CD14-positive monocyte (primary cell): ENCODE data around the gene SYNE3. TPM values are rescaled to one million over a fixed set of nuclear protein-coding genes. Genes with fewer than 3 reads are reported as not detected.

Experiments used
- DNase-seq, 3 donors: peaks; one replicate each; pipeline ENCODE4 v3.0.0-alpha.2; 2011 to 2022
- H2AFZ ChIP-seq: 2 replicates; pipeline ENCODE4 v1.6.0; 2012; ENCODE audit warnings: mild to moderate bottlenecking, low read depth, low read length, inconsistent platforms; ENCODE audit not compliant: insufficient read depth, poor library complexity, severe bottlenecking
- H3K27ac ChIP-seq, 2 donors: 1 replicate in 1 of 2; 2 replicates in 1 of 2; pipeline ENCODE4 v1.5.1; 2012 to 2013; ENCODE audit warnings: low read length in 2 of 2, control low read depth in 1 of 2, inconsistent platforms in 1 of 2, low read depth in 1 of 2, mild to moderate bottlenecking in 1 of 2
- H3K27me3 ChIP-seq, 2 donors: one replicate each; pipeline versions ENCODE4 v1.6.0 to v1.6.1; 2011 to 2013; ENCODE audit warnings: low read length in 2 of 2; ENCODE audit not compliant: control insufficient read depth in 2 of 2, insufficient read depth in 2 of 2
- H3K36me3 ChIP-seq, 2 donors: replicated peaks in 1 of 2; 1 replicate in 1 of 2; 2 replicates in 1 of 2; pipeline versions ENCODE4 v1.5.1 to v1.6.1; 2012 to 2013; ENCODE audit warnings: low read length in 2 of 2, control low read depth in 1 of 2, inconsistent platforms in 1 of 2, mild to moderate bottlenecking in 1 of 2; ENCODE audit not compliant: insufficient read depth in 2 of 2, control insufficient read depth in 1 of 2
- H3K4me1 ChIP-seq, 2 donors: 1 replicate in 1 of 2; 2 replicates in 1 of 2; pipeline versions ENCODE4 v1.5.1 to v1.6.1; 2012 to 2013; ENCODE audit warnings: low read length in 2 of 2, control low read depth in 1 of 2, inconsistent platforms in 1 of 2, mild to moderate bottlenecking in 1 of 2, moderate library complexity in 1 of 2; ENCODE audit not compliant: insufficient read depth in 2 of 2, control insufficient read depth in 1 of 2
- H3K4me2 ChIP-seq: replicated peaks from 2 replicates; pipeline ENCODE3; 2012; ENCODE audit warnings: low read length, moderate library complexity, mild to moderate bottlenecking; ENCODE audit not compliant: poor library complexity, severe bottlenecking; ENCODE audit errors: extremely low read depth
- H3K4me3 ChIP-seq, 3 experiments: fragments of 200-600 bp in 1 of 3; sonication (generic) in 1 of 3; replicated peaks in 1 of 3; 1 replicate in 2 of 3; 2 replicates in 1 of 3; pipeline ENCODE4 v1.5.1; 2011 to 2013; ENCODE audit warnings: low read length in 3 of 3, mild to moderate bottlenecking in 3 of 3, control low read depth in 2 of 3, low read depth in 2 of 3, inconsistent platforms in 1 of 3, moderate library complexity in 1 of 3
- H3K79me2 ChIP-seq: 2 replicates; pipeline ENCODE4 v1.6.0; 2012; ENCODE audit warnings: mild to moderate bottlenecking, control low read depth, inconsistent platforms, low read length, moderate library complexity; ENCODE audit not compliant: insufficient read depth
- H3K9ac ChIP-seq: 2 replicates; pipeline ENCODE4 v1.6.0; 2017; ENCODE audit warnings: low read length, mild to moderate bottlenecking; ENCODE audit not compliant: insufficient read depth, poor library complexity, severe bottlenecking
- H3K9me3 ChIP-seq, 2 donors: replicated peaks in 1 of 2; 1 replicate in 1 of 2; 2 replicates in 1 of 2; pipeline versions ENCODE4 v1.5.1 to v1.6.1; 2012 to 2013; ENCODE audit warnings: low read length in 2 of 2, control low read depth in 1 of 2; ENCODE audit not compliant: control insufficient read depth in 1 of 2, insufficient read depth in 1 of 2
- H4K20me1 ChIP-seq: 2 replicates; pipeline ENCODE4 v1.6.0; 2012; ENCODE audit warnings: mild to moderate bottlenecking, low read length, control low read depth, moderate library complexity; ENCODE audit not compliant: insufficient read depth
- H3K27ac Mint-ChIP-seq, 7 donors: one replicate each; pipeline ENCODE4 v1.8.0; 2020; ENCODE audit warnings: mild to moderate bottlenecking in 7 of 7, mixed read lengths in 7 of 7, moderate library complexity in 6 of 7, inconsistent platforms in 2 of 7
- H3K27me3 Mint-ChIP-seq, 3 donors: one replicate each; pipeline ENCODE4 v1.8.0; 2021 to 2022; ENCODE audit warnings: low read depth in 3 of 3, mild to moderate bottlenecking in 3 of 3, mixed read lengths in 3 of 3, moderate library complexity in 3 of 3, inconsistent platforms in 1 of 3
- H3K36me3 Mint-ChIP-seq, 2 donors: one replicate each; pipeline ENCODE4 v1.8.0; 2020; ENCODE audit warnings: mixed read lengths in 2 of 2, inconsistent platforms in 1 of 2, mild to moderate bottlenecking in 1 of 2
- H3K4me1 Mint-ChIP-seq: one replicate; pipeline ENCODE4 v1.8.0; 2020; ENCODE audit warnings: mild to moderate bottlenecking, mixed read lengths
- H3K4me3 Mint-ChIP-seq, 2 donors: one replicate each; pipeline ENCODE4 v1.8.0; 2020; ENCODE audit warnings: mild to moderate bottlenecking in 2 of 2, mixed read lengths in 2 of 2, moderate library complexity in 1 of 2
- H3K9me3 Mint-ChIP-seq, 7 donors: one replicate each; pipeline ENCODE4 v1.8.0; 2020 to 2022; ENCODE audit warnings: mixed read lengths in 7 of 7, mild to moderate bottlenecking in 6 of 7, moderate library complexity in 6 of 7, inconsistent platforms in 2 of 7
- CTCF ChIP-seq: fragments of 200-600 bp; IDR thresholded peaks from one replicate; pipeline ENCODE4 v1.8.0; 2022; ENCODE audit warnings: antibody characterized with exemption, mild to moderate bottlenecking
- WGBS: methylation state at CpG from one replicate; pipeline ENCODE4 v1.1.5; 2013; ENCODE audit warnings: missing lambda C conversion rate; ENCODE audit not compliant: insufficient coverage; 5-methylcytosine and 5-hydroxymethylcytosine counted together
- intact Hi-C, 2 donors: fragments of 100-400 bp; cut with micrococcal nuclease; formaldehyde crosslinking; loops; one replicate each; pipeline versions ENCODE4 v1.15.0 to v1.15.1; 2023
- polyA plus RNA-seq, 3 donors: library from polyadenylated mRNA; depleted of rRNA in 1 of 3; unstranded in 2 of 3; stranded (reverse) in 1 of 3; fragments of 300-500 nt in 2 of 3; fragments of >200 nt in 1 of 3; fragmentation: Illumina TruSeq in 2 of 3; gene quantifications; 1 replicate in 2 of 3; 2 replicates in 1 of 3; pipeline ENCODE4 v1.2.3, GENCODE V29; 2012 to 2021

Gene SYNE3
- polyA plus RNA-seq, 3 donors, result 2.6 to 26.1 (median 3.5) TPM

- intact Hi-C loops, result no loop called here
- Histone ChIP-seq H4K20me1 (peaks cover 97% of the 10 kb centered on the region), H3K36me3 (peaks cover 8 to 53% of the 10 kb centered on the region in 2 donors), H3K4me2 (peak overlapping the region; percentile 47), H3K9ac (no peak overlapping the region), H2AFZ (no peak overlapping the region), H3K79me2 (peaks cover 97% of the 10 kb centered on the region), H3K9me3 (no peaks in the 10 kb centered on the region), H3K27me3 (no peaks in the 10 kb centered on the region), H3K4me1 (peaks cover 74 to 82% of the 10 kb centered on the region in 2 donors), H3K27ac (peak overlapping the region; percentile 70 to 77), H3K4me3 (peak overlapping the region in 1 of 3 experiments; percentile 21)
- Mint-ChIP-seq H3K36me3 (peaks cover 40 to 63% of the 10 kb centered on the region in 2 donors), H3K27me3 (no peaks in the 10 kb centered on the region), H3K9me3 (no peaks in the 10 kb centered on the region), H3K4me3 (no peak overlapping the region), H3K27ac (peak overlapping the region; percentile 89 to 96 (median 94)), H3K4me1 (peaks cover 80% of the 10 kb centered on the region)
- peak in 1 of 3 donors; percentile 60 for DNase-seq
- WGBS, result 0% methylated on average over 1 of the region's 3 CpGs
- no peak for TF ChIP-seq CTCF
Measured at GRCh38 chr14:95507701-95508103, 8.7 kb downstream of the SYNE3 start.

DNA sequence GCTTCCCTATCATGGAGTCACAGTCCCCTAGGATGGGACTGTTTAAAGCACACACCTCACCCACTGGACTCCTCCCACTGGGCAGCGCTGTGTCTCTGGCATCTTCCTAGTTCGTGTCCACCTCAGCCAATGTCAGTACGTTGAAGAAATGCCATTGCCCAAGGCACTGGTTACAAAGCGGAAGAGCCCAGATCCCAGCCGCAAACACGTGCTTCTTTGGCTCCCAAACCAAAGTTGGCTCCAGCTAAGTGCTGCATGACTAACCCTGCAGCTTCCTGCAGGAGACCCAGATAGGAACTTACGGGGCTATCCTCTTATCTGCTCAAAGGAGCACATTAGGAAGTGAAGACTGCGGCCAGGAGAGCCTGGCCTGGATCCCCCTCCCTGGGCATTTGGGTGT lies 9.3 kb downstream of the SYNE3 start:
- peak overlapping the region in 1 of 2 donors; percentile 40 for H3K4me3 Mint-ChIP-seq
- H3K4me1 Mint-ChIP-seq, result peaks cover 86% of the 10 kb centered on the region

More for the DNA sequence above, 9.3 kb downstream of the SYNE3 start:
- H3K4me2 ChIP-seq, result peak overlapping the region; percentile 47
- peak overlapping the region; percentile 89 to 96 (median 94) for H3K27ac Mint-ChIP-seq
- no peak overlapping the region for H2AFZ ChIP-seq
- peak; percentile 87 to 97 (median 96) for DNase-seq
- no peaks in the 10 kb centered on the region for H3K9me3 ChIP-seq
- H3K27ac ChIP-seq, result peak overlapping the region; percentile 70 to 77
- no peaks in the 10 kb centered on the region for H3K27me3 Mint-ChIP-seq
- peaks cover 97% of the 10 kb centered on the region for H4K20me1 ChIP-seq
- intact Hi-C loops, result no loop called here
- peak overlapping the region; percentile 7 for H3K9ac ChIP-seq
- peaks cover 40 to 63% of the 10 kb centered on the region in 2 donors for H3K36me3 Mint-ChIP-seq
- TF ChIP-seq CTCF, result no peak
- H3K36me3 ChIP-seq, result peaks cover 8 to 53% of the 10 kb centered on the region in 2 donors
- H3K9me3 Mint-ChIP-seq, result no peaks in the 10 kb centered on the region
- no peaks in the 10 kb centered on the region for H3K27me3 ChIP-seq
- WGBS, result 0% methylated on average over 7 of the region's 8 CpGs
- peaks cover 97% of the 10 kb centered on the region for H3K79me2 ChIP-seq
- H3K4me3 ChIP-seq, result peak overlapping the region in 1 of 3 experiments; percentile 24
- peaks cover 77 to 87% of the 10 kb centered on the region in 2 donors for H3K4me1 ChIP-seq
